Panc1 (cell line): Measurements from ENCODE around the gene THRSP.

ENCODE experiments used
- CTCF ChIP-seq: fragments of 450-650 bp; IDR thresholded peaks from 2 replicates; pipeline ENCODE4 v1.5.1; 2017; ENCODE audit warnings: mild to moderate bottlenecking
- POLR2AphosphoS5 ChIP-seq: IDR thresholded peaks from 2 replicates; pipeline ENCODE4 v1.6.1; 2012; ENCODE audit warnings: mild to moderate bottlenecking, low read depth, low read length, moderate library complexity
- REST ChIP-seq, 2 experiments: IDR thresholded peaks; 2 replicates each; pipeline ENCODE4 v1.6.1; 2011 to 2012; ENCODE audit warnings: low read depth in 2 of 2, control low read depth in 1 of 2, low read length in 1 of 2, mild to moderate bottlenecking in 1 of 2, moderate library complexity in 1 of 2; ENCODE audit not compliant: insufficient read depth in 1 of 2
- SIN3A ChIP-seq: IDR thresholded peaks from 2 replicates; pipeline ENCODE4 v1.6.1; 2012; ENCODE audit warnings: low read depth, mild to moderate bottlenecking, low read length, moderate library complexity, borderline replicate concordance; ENCODE audit not compliant: insufficient read depth

- TF ChIP-seq CTCF = no peak
- no peak for TF ChIP-seq SIN3A
- TF ChIP-seq POLR2AphosphoS5 = no peak
- TF ChIP-seq REST (IDR thresholded peaks at IDR 0.05; ENCODE audit: insufficient read depth in 1 of 2, low read depth in 2 of 2, low read length in 1 of 2) = no peak
Observed at GRCh38 chr11:78069465-78069864, 5.8 kb downstream of the THRSP start.
